Gastrocnemius medialis (tissue), 4 donors: ENCODE measurements around the gene FGF10.

Source experiments
- CTCF ChIP-seq, 5 experiments: fragments of 450-650 bp in 3 of 5; fragments of 200-600 bp in 2 of 5; sonication (generic) in 2 of 5; IDR thresholded peaks in 4 of 5; conservative IDR thresholded peaks in 1 of 5; 1 replicate in 4 of 5; 2 replicates in 1 of 5; pipeline ENCODE4 v1.5.1; 2016 to 2019; ENCODE audit warnings: antibody characterized with exemption in 5 of 5, mild to moderate bottlenecking in 3 of 5, moderate library complexity in 3 of 5
- POLR2A ChIP-seq, 2 donors: fragments of 450-650 bp; IDR thresholded peaks; one replicate each; pipeline ENCODE4 v1.6.1; 2017; ENCODE audit warnings: antibody characterized with exemption in 2 of 2, mild to moderate bottlenecking in 2 of 2, moderate library complexity in 2 of 2

GRCh38 chr5:44372028-44372427, 17.2 kb downstream of the FGF10 start:
- TF ChIP-seq CTCF (IDR thresholded peaks at IDR 0.05 in 4 of 5, conservative IDR thresholded peaks at IDR 0.05 in 1 of 5) (no peak), POLR2A (IDR thresholded peaks at IDR 0.05) (no peak)
